Fibroblast of the conjunctiva (primary cell): Measurements from ENCODE around the gene SUDS3.

Source experiments
- DNase-seq: peaks from one replicate; pipeline ENCODE4 v3.0.0-alpha.2; 2010; ENCODE audit warnings: low read depth

The SUDS3 gene

DNA sequence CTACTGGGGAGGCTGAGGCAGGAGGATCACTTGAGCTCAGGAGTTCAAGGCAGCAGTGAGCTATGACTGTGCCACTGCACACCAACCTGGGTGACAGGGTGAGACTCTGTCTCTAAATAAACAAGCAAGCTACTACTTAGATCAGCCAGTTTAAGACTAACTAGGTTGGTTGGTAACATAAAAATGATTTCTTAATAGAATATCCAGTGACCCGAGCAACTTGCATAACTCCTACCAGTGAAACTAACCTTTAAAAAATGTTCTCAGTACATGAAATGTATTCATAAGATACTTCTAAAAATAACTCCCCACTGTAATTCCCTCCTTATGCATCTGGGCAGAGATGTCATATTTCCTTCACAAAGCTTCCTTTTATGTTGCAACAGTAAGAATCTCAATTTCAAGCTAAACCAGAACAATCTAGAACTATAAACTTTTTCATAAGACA, 19.5 kb upstream of the SUDS3 start:
- peak; percentile 75 for DNase-seq

- DNase-seq: peak; percentile 36
These were observed 18.9 kb upstream of the SUDS3 start for GRCh38 chr12:118357257-118358007.

GRCh38 chr12:118358008-118358359, 18.4 kb upstream of the SUDS3 start:
- DNase-seq: no peak

- DNase-seq: no peak
These were observed 17.5 kb upstream of the SUDS3 start for GRCh38 chr12:118358612-118359540.

DNA sequence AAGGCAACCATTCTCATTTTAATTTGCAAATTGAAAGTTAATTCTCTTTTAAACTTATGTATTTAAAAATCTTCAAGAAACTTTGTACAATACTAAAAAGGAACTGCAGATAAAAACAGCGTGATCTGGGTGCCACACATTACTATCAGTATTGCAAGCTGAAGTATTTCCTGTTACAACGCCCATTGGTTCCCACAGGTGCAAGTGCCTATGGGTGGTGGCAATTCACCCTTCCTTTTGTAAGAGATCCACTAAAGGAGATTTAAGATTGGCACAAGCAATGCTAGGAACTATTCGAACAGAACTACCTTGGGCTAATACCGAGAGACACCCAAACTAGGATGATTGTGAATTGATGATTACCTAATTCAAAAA, 16.8 kb upstream of the SUDS3 start:
- DNase-seq: no peak

DNA sequence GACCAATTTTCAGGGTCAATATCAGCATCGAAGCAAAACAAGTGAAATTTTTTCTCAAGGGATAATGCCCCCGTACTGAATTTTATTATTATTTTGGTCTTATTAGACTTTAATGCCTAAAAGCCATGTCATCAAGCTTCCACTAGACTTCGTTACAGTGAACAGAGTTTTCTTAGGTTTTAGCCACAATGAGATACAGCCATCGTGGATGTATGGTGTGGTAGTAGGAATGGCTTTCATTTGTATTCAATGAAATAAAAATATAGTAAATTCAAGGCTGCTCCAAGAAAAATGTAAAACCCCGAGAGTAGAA, 15.3 kb upstream of the SUDS3 start:
- DNase-seq: no peak

GRCh38 chr12:118361889-118362288, 14.5 kb upstream of the SUDS3 start:
- DNase-seq: no peak

- no peak for DNase-seq
These were observed 7.5 kb upstream of the SUDS3 start for GRCh38 chr12:118368821-118369220.

GRCh38 chr12:118370601-118371000, 5.8 kb upstream of the SUDS3 start:
- no peak for DNase-seq

GRCh38 chr12:118371321-118372282, 4.8 kb upstream of the SUDS3 start:
- no peak for DNase-seq

GRCh38 chr12:118372541-118373495, 3.5 kb upstream of the SUDS3 start, which contains the start of gene TAOK3:
Gene TAOK3, minus strand, starts transcription at chr12:118372907. Its CDS starts 117,340 bp downstream, at chr12:118255567.
- peak; percentile 97 for DNase-seq

DNA sequence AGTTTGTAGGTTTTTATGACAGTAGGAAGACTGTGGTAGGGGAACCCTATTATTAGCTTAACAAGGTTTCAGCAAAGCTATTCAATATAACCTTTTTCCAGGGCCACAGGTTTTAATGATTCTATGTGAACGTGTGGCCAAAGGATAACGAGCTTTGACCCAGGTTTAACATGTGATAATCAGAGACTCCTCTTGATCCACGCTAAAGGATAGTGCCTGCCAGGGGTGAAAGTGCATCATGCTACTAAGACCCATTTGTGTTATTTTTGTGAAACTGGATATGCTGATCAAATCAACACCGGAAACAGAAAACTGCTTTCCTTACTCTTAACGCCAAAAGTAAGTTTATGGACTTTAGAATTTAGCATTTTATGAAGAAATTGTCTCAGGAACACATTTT, 2.7 kb upstream of the SUDS3 start:
- no peak for DNase-seq

DNA sequence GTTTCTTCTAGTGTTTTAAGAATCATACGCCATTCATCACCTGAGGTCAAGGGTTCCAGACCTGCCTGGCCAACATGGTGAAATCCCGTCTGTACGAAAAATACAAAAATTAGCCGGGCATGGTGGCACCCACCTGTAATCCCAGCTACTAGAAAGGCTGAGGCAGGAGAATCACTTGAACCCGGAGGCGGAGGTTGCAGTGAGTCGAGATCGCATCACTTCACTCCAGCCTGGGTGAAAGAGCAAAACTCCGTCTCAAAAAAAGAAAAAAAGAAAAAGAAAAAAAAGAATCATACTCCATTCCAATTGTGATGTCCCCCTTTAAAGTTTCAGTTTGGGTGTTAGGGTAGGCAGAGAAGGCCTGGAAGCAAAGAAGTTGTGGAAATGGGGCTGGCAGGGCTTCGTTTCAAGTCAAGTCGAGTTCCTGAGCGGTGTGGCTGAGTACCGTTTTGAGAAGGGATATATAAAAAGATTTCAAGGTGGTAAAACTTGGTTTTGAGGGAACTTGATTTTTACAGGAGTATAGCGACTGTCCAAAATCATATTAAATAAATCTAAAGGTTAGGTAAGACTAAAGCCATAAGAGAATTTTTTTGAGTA, 2.1 kb upstream of the SUDS3 start:
- DNase-seq: no peak

DNA sequence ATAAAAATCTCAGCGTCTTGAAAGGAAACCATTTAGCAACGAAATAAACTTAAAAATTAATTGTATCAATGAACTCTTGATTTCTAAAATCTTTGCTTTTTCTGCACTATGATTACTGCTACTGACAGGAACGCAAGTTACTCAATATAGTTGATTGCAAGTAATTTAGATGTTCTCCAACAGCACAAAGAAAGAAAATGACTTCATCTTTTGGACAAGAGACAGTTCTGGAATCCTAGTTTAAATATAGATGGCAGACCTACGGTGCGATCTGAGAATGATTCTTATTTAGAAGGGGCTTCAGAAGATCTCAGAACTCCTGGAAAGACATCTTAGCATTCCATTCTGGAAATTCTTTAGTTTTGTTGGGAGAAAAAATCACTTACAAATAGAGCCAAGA, 1.4 kb upstream of the SUDS3 start:
- DNase-seq: peak; percentile 13

- no peak for DNase-seq
These were observed 1.0 kb upstream of the SUDS3 start for GRCh38 chr12:118375348-118375747.

DNA sequence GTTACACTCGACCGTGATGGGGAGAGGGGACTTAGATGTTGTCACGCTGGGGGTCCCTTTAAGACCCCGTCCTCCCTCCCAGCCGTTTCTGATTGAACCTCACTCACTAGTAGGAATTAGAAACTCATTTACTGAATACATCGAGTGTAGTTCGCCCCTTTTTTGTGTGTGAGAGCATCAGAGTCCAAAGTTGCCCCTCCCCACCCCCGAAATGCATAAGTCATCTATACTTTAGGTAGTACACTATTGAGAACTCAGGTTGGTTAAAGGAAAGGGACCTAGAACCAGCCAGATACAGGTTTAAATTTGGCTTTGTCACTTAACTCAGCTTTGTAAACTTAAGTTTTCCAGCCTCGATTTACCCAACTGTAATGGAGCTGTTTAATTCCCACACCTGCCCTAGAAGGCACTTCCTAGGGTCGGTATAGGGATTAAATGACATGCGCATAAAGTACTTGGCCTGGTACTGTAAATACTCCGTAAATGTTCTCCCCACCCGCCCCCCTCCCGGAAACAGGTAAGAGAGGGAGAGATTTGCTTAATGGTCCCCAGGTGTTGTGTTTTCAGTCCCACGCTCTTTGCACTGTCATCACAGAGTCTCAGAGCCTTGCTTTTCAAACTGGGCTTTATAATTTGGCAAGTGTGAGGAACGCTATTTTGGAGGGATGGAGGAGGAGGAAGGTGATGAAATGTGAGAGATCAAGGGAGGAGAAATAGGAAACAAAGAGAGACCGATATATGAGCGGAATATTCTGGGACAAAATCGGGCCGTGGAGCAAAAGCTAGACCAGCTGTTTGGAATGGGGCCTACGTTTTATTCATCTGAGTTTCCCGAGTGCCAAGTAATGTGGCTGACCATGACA, 897 bp downstream of the SUDS3 start:
- no peak for DNase-seq

DNA sequence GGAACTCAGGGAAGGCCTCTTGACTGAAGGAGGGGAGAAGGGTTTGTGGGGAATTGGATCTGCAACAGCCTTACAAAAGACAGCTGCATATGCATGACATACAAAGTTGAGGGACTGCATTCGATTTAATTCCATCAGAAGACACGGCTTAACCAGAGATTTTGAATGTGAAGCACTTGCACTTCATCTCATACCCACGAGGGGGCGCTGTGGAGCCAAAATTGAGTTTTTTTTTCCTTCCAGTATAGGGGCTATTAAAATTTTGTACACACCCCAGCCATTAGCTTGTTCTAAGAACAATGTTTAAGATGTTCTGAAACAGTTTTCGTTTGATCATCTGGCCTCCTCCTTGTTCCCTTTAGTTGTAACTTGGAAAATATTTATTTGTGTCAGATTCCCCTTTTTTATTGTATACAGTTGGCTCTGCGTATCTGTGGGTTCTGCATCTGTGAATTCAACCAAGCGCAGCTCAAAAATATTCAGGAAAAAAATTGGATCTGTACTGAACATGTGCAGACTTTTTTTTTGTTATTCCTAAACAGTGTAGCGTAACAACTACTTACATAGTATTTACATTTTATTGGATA, 1.6 kb downstream of the SUDS3 start:
- DNase-seq: peak; percentile 30

DNA sequence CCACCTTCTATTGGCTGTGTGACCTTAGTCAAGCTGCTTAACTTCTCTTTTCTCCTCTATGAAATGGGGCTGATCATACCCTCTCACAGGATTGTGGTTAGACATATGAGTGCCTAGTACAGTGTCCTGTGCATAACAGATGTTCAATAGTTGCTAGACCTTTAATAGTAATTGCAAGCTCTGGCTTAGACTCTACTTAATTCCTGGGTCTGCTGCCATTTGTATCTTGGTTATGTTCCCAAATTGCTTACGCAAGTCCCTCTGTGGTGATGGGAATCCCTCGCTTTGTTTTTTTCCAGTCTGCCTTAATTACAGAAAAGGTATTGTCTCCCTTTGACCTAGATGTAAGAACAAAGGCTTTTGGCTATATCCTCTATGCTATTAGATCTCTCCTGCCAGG, 15.1 kb downstream of the SUDS3 start:
- DNase-seq: no peak

GRCh38 chr12:118391836-118392235, 15.5 kb downstream of the SUDS3 start:
- no peak for DNase-seq
